GM12878 (cell line): ENCODE results near the gene TPRN. TPM values are rescaled to one million over a fixed set of nuclear protein-coding genes. Genes with fewer than 3 reads are reported as not detected.

Experiments
- DPF2 ChIP-seq: fragments of 450-650 bp; IDR thresholded peaks from 2 replicates; pipeline ENCODE4 v1.6.1; 2017; ENCODE audit warnings: mild to moderate bottlenecking
- MYB ChIP-seq: fragments of 150-350 bp; IDR thresholded peaks from 2 replicates; pipeline ENCODE4 v1.6.1; 2014; ENCODE audit warnings: mild to moderate bottlenecking, low read depth, low read length, borderline replicate concordance
- PAX5 ChIP-seq: IDR thresholded peaks from 2 replicates; pipeline ENCODE4 v1.6.1; 2011; ENCODE audit warnings: low read depth, low read length, borderline replicate concordance
- ZSCAN29 ChIP-seq: fragments of 450-650 bp; IDR thresholded peaks from 2 replicates; pipeline ENCODE4 v1.6.1; 2017; ENCODE audit warnings: mild to moderate bottlenecking, moderate library complexity
- polyA plus RNA-seq, 11 experiments: library from polyadenylated mRNA; depleted of rRNA in 4 of 11; unstranded in 6 of 11; stranded (reverse) in 5 of 11; fragments of >200 nt; fragmentation: Nextera tagmentation in 4 of 11; fragmentation: Illumina TruSeq in 1 of 11; extraction: Ambion mirVana in 4 of 11; extraction: Trizol in 1 of 11; gene quantifications; 1 replicate in 1 of 11; 2 replicates in 10 of 11; pipeline versions ENCODE4 v1.2.1 to v1.2.3, GENCODE V29; 2011 to 2016; ENCODE audit warnings: inconsistent platforms in 2 of 11, missing spikeins in 2 of 11, low read depth in 1 of 11
- total RNA-seq, 4 experiments: library from RNA; depleted of rRNA in 3 of 4; stranded (reverse); fragments of >200 nt in 3 of 4; fragmentation: Illumina TruSeq in 1 of 4; extraction: Trizol in 1 of 4; gene quantifications; 2 replicates each; pipeline versions ENCODE4 v1.2.1 to v1.2.3, GENCODE V29; 2013 to 2021
- TF ChIP-seq, protein P1 (sequence below): fragments of 450-650 bp; formaldehyde crosslinking; IDR thresholded peaks from 2 replicates; pipeline ENCODE4 v1.4.0; 2020; ENCODE audit warnings: mild to moderate bottlenecking, moderate library complexity
- TF ChIP-seq, protein P2 (sequence below): fragments of 450-650 bp; IDR thresholded peaks from 2 replicates; pipeline ENCODE4 v1.6.1; 2017; ENCODE audit warnings: mild to moderate bottlenecking, moderate library complexity

TPRN gene
- total and polyA plus RNA-seq, 10 of the 15 experiments (the other 5 are each of a cell fraction or from before 2014, with no cell fraction given): 0.18 to 19.5 (median 3.1) TPM

DNA sequence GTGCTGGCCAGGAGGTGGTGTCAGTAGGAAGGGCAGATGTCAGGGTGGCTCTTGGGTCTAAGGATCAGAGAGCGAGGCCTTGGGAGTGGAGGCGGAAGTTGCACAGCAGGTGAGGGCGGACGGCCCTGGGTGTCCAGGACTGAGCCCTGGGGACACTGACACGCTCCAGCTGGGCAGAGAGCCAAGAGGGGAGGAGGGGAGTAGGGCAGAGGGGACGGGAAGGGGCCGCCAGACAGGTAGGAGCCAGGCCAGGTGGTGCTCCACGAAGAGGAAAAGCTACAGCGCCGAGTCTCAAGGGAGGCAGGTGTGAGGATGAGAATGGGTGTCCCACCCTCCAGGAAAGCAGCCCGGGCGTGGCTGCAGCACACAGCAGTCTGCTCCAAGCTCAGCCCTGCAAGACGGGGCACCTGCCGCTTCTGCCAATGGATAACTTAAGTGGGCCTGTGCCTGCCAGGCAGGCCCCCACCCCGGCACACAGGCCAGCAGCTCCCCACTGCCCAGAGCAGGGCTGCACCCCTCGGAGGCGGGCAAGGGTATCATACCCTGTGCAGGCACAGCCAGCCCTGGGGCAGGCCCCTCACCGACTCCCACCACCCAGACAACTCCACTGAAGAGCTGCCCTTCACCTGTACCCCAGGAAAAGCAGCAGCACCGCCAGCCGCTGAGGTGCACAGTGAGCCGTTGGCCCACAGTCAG lies 4.9 kb downstream of the TPRN start (continued):
- no peak for TF ChIP-seq PAX5
- TF ChIP-seq ZSCAN29: no peak
- TF ChIP-seq MYB: no peak
- TF ChIP-seq, protein P1, sequence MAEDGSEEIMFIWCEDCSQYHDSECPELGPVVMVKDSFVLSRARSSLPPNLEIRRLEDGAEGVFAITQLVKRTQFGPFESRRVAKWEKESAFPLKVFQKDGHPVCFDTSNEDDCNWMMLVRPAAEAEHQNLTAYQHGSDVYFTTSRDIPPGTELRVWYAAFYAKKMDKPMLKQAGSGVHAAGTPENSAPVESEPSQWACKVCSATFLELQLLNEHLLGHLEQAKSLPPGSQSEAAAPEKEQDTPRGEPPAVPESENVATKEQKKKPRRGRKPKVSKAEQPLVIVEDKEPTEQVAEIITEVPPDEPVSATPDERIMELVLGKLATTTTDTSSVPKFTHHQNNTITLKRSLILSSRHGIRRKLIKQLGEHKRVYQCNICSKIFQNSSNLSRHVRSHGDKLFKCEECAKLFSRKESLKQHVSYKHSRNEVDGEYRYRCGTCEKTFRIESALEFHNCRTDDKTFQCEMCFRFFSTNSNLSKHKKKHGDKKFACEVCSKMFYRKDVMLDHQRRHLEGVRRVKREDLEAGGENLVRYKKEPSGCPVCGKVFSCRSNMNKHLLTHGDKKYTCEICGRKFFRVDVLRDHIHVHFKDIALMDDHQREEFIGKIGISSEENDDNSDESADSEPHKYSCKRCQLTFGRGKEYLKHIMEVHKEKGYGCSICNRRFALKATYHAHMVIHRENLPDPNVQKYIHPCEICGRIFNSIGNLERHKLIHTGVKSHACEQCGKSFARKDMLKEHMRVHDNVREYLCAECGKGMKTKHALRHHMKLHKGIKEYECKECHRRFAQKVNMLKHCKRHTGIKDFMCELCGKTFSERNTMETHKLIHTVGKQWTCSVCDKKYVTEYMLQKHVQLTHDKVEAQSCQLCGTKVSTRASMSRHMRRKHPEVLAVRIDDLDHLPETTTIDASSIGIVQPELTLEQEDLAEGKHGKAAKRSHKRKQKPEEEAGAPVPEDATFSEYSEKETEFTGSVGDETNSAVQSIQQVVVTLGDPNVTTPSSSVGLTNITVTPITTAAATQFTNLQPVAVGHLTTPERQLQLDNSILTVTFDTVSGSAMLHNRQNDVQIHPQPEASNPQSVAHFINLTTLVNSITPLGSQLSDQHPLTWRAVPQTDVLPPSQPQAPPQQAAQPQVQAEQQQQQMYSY (CRISPR knock-in tag): no peak
- no peak for TF ChIP-seq DPF2
- TF ChIP-seq, protein P2, sequence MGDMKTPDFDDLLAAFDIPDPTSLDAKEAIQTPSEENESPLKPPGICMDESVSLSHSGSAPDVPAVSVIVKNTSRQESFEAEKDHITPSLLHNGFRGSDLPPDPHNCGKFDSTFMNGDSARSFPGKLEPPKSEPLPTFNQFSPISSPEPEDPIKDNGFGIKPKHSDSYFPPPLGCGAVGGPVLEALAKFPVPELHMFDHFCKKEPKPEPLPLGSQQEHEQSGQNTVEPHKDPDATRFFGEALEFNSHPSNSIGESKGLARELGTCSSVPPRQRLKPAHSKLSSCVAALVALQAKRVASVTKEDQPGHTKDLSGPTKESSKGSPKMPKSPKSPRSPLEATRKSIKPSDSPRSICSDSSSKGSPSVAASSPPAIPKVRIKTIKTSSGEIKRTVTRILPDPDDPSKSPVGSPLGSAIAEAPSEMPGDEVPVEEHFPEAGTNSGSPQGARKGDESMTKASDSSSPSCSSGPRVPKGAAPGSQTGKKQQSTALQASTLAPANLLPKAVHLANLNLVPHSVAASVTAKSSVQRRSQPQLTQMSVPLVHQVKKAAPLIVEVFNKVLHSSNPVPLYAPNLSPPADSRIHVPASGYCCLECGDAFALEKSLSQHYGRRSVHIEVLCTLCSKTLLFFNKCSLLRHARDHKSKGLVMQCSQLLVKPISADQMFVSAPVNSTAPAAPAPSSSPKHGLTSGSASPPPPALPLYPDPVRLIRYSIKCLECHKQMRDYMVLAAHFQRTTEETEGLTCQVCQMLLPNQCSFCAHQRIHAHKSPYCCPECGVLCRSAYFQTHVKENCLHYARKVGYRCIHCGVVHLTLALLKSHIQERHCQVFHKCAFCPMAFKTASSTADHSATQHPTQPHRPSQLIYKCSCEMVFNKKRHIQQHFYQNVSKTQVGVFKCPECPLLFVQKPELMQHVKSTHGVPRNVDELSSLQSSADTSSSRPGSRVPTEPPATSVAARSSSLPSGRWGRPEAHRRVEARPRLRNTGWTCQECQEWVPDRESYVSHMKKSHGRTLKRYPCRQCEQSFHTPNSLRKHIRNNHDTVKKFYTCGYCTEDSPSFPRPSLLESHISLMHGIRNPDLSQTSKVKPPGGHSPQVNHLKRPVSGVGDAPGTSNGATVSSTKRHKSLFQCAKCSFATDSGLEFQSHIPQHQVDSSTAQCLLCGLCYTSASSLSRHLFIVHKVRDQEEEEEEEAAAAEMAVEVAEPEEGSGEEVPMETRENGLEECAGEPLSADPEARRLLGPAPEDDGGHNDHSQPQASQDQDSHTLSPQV: no peak
